Measurements from ENCODE around the gene CSF1R. TPM values are rescaled to one million over a fixed set of nuclear protein-coding genes. Genes with fewer than 3 reads are reported as not detected.

CSF1R gene
- total and polyA plus RNA-seq, 2 donors from 2014 or later: 7.5 to 55.8 TPM

DNA sequence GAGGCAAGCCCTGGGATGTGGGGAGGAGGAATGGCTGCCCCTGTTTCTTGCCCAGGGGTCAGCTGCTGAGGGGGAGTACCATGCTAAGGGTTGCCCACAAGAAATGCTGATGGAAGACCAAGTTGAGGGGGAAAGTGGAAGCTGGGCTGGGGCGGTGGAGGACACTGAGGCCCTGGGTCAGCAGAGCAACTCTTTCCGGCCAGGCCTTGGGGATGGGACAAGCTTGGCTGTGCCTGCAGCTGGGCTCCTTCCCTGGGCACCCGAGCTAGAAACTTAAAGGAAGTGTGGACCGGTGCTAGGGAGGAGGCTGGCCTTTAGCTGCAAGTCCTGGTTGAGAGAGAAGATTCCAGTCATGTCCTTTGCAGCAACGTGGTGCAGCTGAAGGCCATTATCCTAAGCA lies 22.7 kb downstream of the CSF1R start:
- H3K27ac ChIP-seq (ENCODE audit: low read depth in 2 of 2, low read length in 2 of 2): no peak overlapping the region
- TF ChIP-seq, protein P1, sequence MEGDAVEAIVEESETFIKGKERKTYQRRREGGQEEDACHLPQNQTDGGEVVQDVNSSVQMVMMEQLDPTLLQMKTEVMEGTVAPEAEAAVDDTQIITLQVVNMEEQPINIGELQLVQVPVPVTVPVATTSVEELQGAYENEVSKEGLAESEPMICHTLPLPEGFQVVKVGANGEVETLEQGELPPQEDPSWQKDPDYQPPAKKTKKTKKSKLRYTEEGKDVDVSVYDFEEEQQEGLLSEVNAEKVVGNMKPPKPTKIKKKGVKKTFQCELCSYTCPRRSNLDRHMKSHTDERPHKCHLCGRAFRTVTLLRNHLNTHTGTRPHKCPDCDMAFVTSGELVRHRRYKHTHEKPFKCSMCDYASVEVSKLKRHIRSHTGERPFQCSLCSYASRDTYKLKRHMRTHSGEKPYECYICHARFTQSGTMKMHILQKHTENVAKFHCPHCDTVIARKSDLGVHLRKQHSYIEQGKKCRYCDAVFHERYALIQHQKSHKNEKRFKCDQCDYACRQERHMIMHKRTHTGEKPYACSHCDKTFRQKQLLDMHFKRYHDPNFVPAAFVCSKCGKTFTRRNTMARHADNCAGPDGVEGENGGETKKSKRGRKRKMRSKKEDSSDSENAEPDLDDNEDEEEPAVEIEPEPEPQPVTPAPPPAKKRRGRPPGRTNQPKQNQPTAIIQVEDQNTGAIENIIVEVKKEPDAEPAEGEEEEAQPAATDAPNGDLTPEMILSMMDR (IDR thresholded peaks at IDR 0.05; ENCODE audit: borderline replicate concordance, extremely low read depth, insufficient read depth): no peak
- intact Hi-C loops (cut with DNase I): no loop called here

DNA sequence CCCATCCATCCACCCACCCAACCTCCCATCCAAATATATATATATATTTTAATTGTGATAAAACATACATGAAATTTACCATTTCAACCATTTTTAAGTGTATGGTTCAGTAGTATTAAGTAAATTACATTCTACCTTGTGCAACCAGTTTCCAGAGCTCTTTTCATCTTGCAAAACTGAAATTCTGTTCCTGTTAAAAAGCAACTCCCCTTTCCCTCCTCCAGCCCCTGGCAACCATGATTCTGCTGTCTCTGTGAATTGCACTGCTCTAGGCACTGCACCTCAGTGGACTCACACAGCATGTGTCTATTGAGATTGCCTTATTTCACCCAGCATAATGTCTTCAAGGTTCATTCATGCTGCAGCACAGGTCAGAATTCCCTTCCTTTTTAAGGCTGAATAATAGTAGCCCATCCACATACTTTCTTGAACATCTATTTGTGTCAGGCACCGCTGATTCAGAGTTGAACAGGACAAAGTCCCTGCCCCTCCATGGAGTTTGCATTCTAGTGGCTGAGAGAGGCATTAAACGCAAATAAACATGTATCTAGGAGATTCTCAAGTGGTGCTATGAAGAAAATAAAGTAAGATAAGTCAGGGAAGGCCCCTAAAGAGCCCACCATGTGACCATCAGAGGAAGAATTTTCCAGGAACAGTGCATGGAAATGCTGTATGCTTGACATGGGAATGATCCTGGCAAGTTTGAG lies 24.0 kb downstream of the CSF1R start:
- H3K9ac ChIP-seq (ENCODE audit: low read length in 3 of 3): no peak overlapping the region
- no peaks in the 10 kb centered on the region for H3K4me1 ChIP-seq (ENCODE audit: control insufficient read depth in 2 of 3, insufficient read depth in 2 of 3, low read depth in 1 of 3, low read length in 3 of 3)
- H3K27me3 ChIP-seq (ENCODE audit: control insufficient read depth, insufficient read depth, low read length): no peaks in the 10 kb centered on the region
- TF ChIP-seq, protein P1 (IDR thresholded peaks at IDR 0.05; ENCODE audit: borderline replicate concordance, extremely low read depth, insufficient read depth): no peak
- FAIRE-seq (no peak), DNase-seq (no peak)
- no peaks in the 10 kb centered on the region for H3K36me3 ChIP-seq (ENCODE audit: control insufficient read depth in 2 of 3, insufficient read depth in 3 of 3, low read length in 3 of 3)
- no peaks in the 10 kb centered on the region for H3K9me3 ChIP-seq (ENCODE audit: control insufficient read depth in 2 of 3, insufficient read depth in 1 of 3, low read length in 3 of 3)
- no peak overlapping the region for H3K4me3 ChIP-seq (ENCODE audit: low read length in 3 of 3)
- H3K27ac ChIP-seq (ENCODE audit: low read depth in 2 of 2, low read length in 2 of 2): no peak overlapping the region
- intact Hi-C loops (cut with DNase I): no loop called here

More for the DNA sequence above, 22.7 kb downstream of the CSF1R start:
- Histone ChIP-seq H3K27me3 (ENCODE audit: control insufficient read depth, insufficient read depth, low read length) (no peaks in the 10 kb centered on the region), H3K9ac (ENCODE audit: low read length in 3 of 3) (no peak overlapping the region), H3K9me3 (ENCODE audit: control insufficient read depth in 2 of 3, insufficient read depth in 1 of 3, low read length in 3 of 3) (no peaks in the 10 kb centered on the region), H3K36me3 (ENCODE audit: control insufficient read depth in 2 of 3, insufficient read depth in 3 of 3, low read length in 3 of 3) (no peaks in the 10 kb centered on the region), H3K4me1 (ENCODE audit: control insufficient read depth in 2 of 3, insufficient read depth in 2 of 3, low read depth in 1 of 3, low read length in 3 of 3) (peaks cover 0 to 2% (median 0%) of the 10 kb centered on the region in 3 donors), H3K4me3 (ENCODE audit: low read length in 3 of 3) (no peak overlapping the region)
- DNase-seq: no peak
- no peak for FAIRE-seq

DNA sequence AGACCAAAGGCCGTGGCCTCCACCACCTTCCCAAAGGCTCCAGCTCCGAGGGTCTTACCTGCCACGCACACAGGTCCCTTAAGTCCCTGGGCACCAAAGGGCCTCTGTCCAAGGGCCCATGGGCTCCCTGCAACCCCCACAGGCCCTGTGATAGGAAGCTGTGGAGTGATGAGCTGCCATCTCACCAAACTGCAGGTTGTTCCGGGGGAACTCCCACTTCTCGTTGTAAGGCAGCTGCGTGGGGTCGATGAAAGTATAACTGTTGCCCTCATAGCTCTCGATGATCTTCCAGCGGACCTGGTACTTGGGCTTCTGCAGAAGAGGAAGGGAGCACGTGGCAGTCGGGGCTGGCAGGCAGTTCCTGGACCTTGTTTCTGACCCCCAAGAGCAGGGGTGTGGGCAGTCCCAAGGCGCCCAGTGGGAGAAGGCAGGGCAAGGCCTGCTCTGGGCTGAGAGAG lies 24.8 kb downstream of the CSF1R start:
- no peak overlapping the region for H3K27ac ChIP-seq (ENCODE audit: low read depth in 2 of 2, low read length in 2 of 2)
- no peaks in the 10 kb centered on the region for H3K4me1 ChIP-seq (ENCODE audit: control insufficient read depth in 2 of 3, insufficient read depth in 2 of 3, low read depth in 1 of 3, low read length in 3 of 3)
- DNase-seq (no peak), FAIRE-seq (no peak)
- TF ChIP-seq, protein P1 (IDR thresholded peaks at IDR 0.05; ENCODE audit: borderline replicate concordance, extremely low read depth, insufficient read depth): no peak
- no peak overlapping the region for H3K4me3 ChIP-seq (ENCODE audit: low read length in 3 of 3)
- H3K9ac ChIP-seq (ENCODE audit: low read length in 3 of 3): no peak overlapping the region
- no peaks in the 10 kb centered on the region for H3K27me3 ChIP-seq (ENCODE audit: control insufficient read depth, insufficient read depth, low read length)
- H3K9me3 ChIP-seq (ENCODE audit: control insufficient read depth in 2 of 3, insufficient read depth in 1 of 3, low read length in 3 of 3): no peaks in the 10 kb centered on the region
- intact Hi-C loops (cut with DNase I): no loop called here
- no peaks in the 10 kb centered on the region for H3K36me3 ChIP-seq (ENCODE audit: control insufficient read depth in 2 of 3, insufficient read depth in 3 of 3, low read length in 3 of 3)

Measured in kidney (tissue), 14 donors.